Activated T-cell treated with anti-CD3 and anti-CD28 coated beads, Interleukin-2, amount 50 U/mL, for 72 hours (primary cell): ENCODE data around the gene CDC42EP3. TPM values are rescaled to one million over a fixed set of nuclear protein-coding genes. Genes with fewer than 3 reads are reported as not detected.
A peak's percentile ranks its signal among the peaks of the same experiment; 100 is the strongest.

Experiments
- ATAC-seq, 2 donors: fragments of 150-1000 bp; cut with Tn5 transposase; replicated peaks in 1 of 2; 2 replicates each; pipeline ENCODE4 v1.10.0; 2021; ENCODE audit warnings: moderate library complexity in 2 of 2, mild to moderate bottlenecking in 1 of 2
- DNase-seq, 2 donors: peaks; one replicate each; pipeline ENCODE4 v3.0.0; 2021 to 2022; ENCODE audit warnings: mixed read lengths in 1 of 2
- H3K27ac Mint-ChIP-seq: one replicate; pipeline ENCODE4 v1.8.0; 2022; ENCODE audit warnings: mild to moderate bottlenecking, moderate library complexity, mixed read lengths
- H3K27me3 Mint-ChIP-seq: one replicate; pipeline ENCODE4 v1.8.0; 2022; ENCODE audit warnings: low read depth, mixed read lengths
- H3K36me3 Mint-ChIP-seq, 2 donors: one replicate each; pipeline ENCODE4 v1.8.0; 2022; ENCODE audit warnings: mixed read lengths in 2 of 2, mild to moderate bottlenecking in 1 of 2; ENCODE audit not compliant: insufficient read depth in 2 of 2
- H3K4me1 Mint-ChIP-seq: one replicate; pipeline ENCODE4 v1.8.0; 2022; ENCODE audit warnings: low read depth, mixed read lengths
- H3K4me3 Mint-ChIP-seq, 2 donors: one replicate each; pipeline ENCODE4 v1.8.0; 2022; ENCODE audit warnings: mild to moderate bottlenecking in 2 of 2, mixed read lengths in 2 of 2, moderate library complexity in 2 of 2
- H3K9me3 Mint-ChIP-seq, 2 donors: one replicate each; pipeline ENCODE4 v1.8.0; 2022; ENCODE audit warnings: mixed read lengths in 2 of 2
- total RNA-seq, 2 donors: library from RNA; stranded (reverse); gene quantifications; one replicate each; pipeline ENCODE4 v1.2.3, GENCODE V29; 2022

Gene CDC42EP3
- total RNA-seq, 2 donors from 2014 or later: 27.0 to 28.9 TPM

- peak; percentile 45 to 59 for DNase-seq
- Mint-ChIP-seq H3K36me3 (peaks cover 15 to 33% of the 10 kb centered on the region in 2 donors), H3K9me3 (peaks cover 1 to 2% of the 10 kb centered on the region in 2 donors), H3K27ac (peak overlapping the region; percentile 83), H3K4me3 (peak overlapping the region; percentile 25 to 64), H3K4me1 (peaks cover 93% of the 10 kb centered on the region), H3K27me3 (no peaks in the 10 kb centered on the region)
- ATAC-seq: peak; percentile 81 to 87
Measured at GRCh38 chr2:37648331-37649011, 23.0 kb downstream of the CDC42EP3 start.

GRCh38 chr2:37647971-37648330 lies 23.5 kb downstream of the CDC42EP3 start:
- Mint-ChIP-seq H3K27ac (peak overlapping the region; percentile 83), H3K4me3 (peak overlapping the region; percentile 25 to 64), H3K27me3 (no peaks in the 10 kb centered on the region), H3K36me3 (peaks cover 17 to 37% of the 10 kb centered on the region in 2 donors), H3K9me3 (peaks cover 1 to 2% of the 10 kb centered on the region in 2 donors), H3K4me1 (peaks cover 93% of the 10 kb centered on the region)
- DNase-seq: no peak
- ATAC-seq: no peak

GRCh38 chr2:37645836-37646235 lies 25.6 kb downstream of the CDC42EP3 start:
- Mint-ChIP-seq H3K4me3 (peak overlapping the region in 1 of 2 donors; percentile 46), H3K27ac (peak overlapping the region; percentile 5), H3K4me1 (peaks cover 92% of the 10 kb centered on the region), H3K27me3 (no peaks in the 10 kb centered on the region), H3K36me3 (peaks cover 23 to 51% of the 10 kb centered on the region in 2 donors), H3K9me3 (peaks cover 2 to 3% of the 10 kb centered on the region in 2 donors)
- DNase-seq: no peak
- ATAC-seq: no peak

GRCh38 chr2:37645362-37645761 lies 26.1 kb downstream of the CDC42EP3 start:
- Mint-ChIP-seq H3K27me3 (no peaks in the 10 kb centered on the region), H3K9me3 (peaks cover 2 to 3% of the 10 kb centered on the region in 2 donors), H3K27ac (peak overlapping the region; percentile 5), H3K4me1 (peaks cover 92% of the 10 kb centered on the region), H3K4me3 (peak overlapping the region; percentile 45 to 46), H3K36me3 (peaks cover 23 to 51% of the 10 kb centered on the region in 2 donors)
- ATAC-seq: no peak
- DNase-seq: no peak

GRCh38 chr2:37644191-37644590 lies 27.3 kb downstream of the CDC42EP3 start:
- ATAC-seq (no peak), DNase-seq (no peak)
- Mint-ChIP-seq H3K4me3 (peak overlapping the region in 1 of 2 donors; percentile 18), H3K4me1 (peaks cover 82% of the 10 kb centered on the region), H3K27me3 (no peaks in the 10 kb centered on the region), H3K36me3 (peaks cover 23 to 50% of the 10 kb centered on the region in 2 donors), H3K9me3 (peaks cover 2 to 3% of the 10 kb centered on the region in 2 donors), H3K27ac (peak overlapping the region; percentile 86)

- Mint-ChIP-seq H3K9me3 (peaks cover 2 to 3% of the 10 kb centered on the region in 2 donors), H3K36me3 (peaks cover 23 to 48% of the 10 kb centered on the region in 2 donors), H3K27ac (peak overlapping the region; percentile 86), H3K4me1 (peaks cover 82% of the 10 kb centered on the region), H3K4me3 (peak overlapping the region in 1 of 2 donors; percentile 65), H3K27me3 (no peaks in the 10 kb centered on the region)
- DNase-seq: no peak
- ATAC-seq: no peak
Measured at GRCh38 chr2:37643730-37644078, 27.7 kb downstream of the CDC42EP3 start.

- Mint-ChIP-seq H3K27ac (peak overlapping the region; percentile 86), H3K36me3 (peaks cover 20 to 44% of the 10 kb centered on the region in 2 donors), H3K4me3 (peak overlapping the region in 1 of 2 donors; percentile 65), H3K9me3 (peaks cover 2% of the 10 kb centered on the region in 2 donors), H3K27me3 (no peaks in the 10 kb centered on the region), H3K4me1 (peaks cover 79% of the 10 kb centered on the region)
- DNase-seq (no peak), ATAC-seq (no peak)
Measured at GRCh38 chr2:37642907-37643729, 28.3 kb downstream of the CDC42EP3 start.

GRCh38 chr2:37641582-37642171 lies 29.8 kb downstream of the CDC42EP3 start:
- DNase-seq (no peak), ATAC-seq (no peak)
- H3K27me3 Mint-ChIP-seq: no peaks in the 10 kb centered on the region
- peaks cover 17 to 35% of the 10 kb centered on the region in 2 donors for H3K36me3 Mint-ChIP-seq
- H3K27ac Mint-ChIP-seq: peak overlapping the region; percentile 86
- H3K9me3 Mint-ChIP-seq: peaks cover 2% of the 10 kb centered on the region in 2 donors
- H3K4me1 Mint-ChIP-seq: peaks cover 79% of the 10 kb centered on the region
- H3K4me3 Mint-ChIP-seq: no peak overlapping the region

- DNase-seq (no peak), ATAC-seq (no peak)
- Mint-ChIP-seq H3K9me3 (peaks cover 2% of the 10 kb centered on the region in 2 donors), H3K27ac (peak overlapping the region; percentile 3), H3K4me3 (no peak overlapping the region), H3K4me1 (peaks cover 79% of the 10 kb centered on the region), H3K27me3 (no peaks in the 10 kb centered on the region), H3K36me3 (peaks cover 12 to 29% of the 10 kb centered on the region in 2 donors)
Measured at GRCh38 chr2:37639631-37640030, 31.8 kb downstream of the CDC42EP3 start.

GRCh38 chr2:37638973-37639372 lies 32.5 kb downstream of the CDC42EP3 start:
- DNase-seq (no peak), ATAC-seq (no peak)
- Mint-ChIP-seq H3K9me3 (peaks cover 2% of the 10 kb centered on the region in 2 donors), H3K4me1 (peaks cover 79% of the 10 kb centered on the region), H3K4me3 (no peak overlapping the region), H3K27me3 (no peaks in the 10 kb centered on the region), H3K36me3 (peaks cover 10 to 29% of the 10 kb centered on the region in 2 donors), H3K27ac (peak overlapping the region; percentile 3)

GRCh38 chr2:37637985-37638384 lies 33.5 kb downstream of the CDC42EP3 start:
- no peak for DNase-seq
- Mint-ChIP-seq H3K27me3 (no peaks in the 10 kb centered on the region), H3K9me3 (peaks cover 0 to 2% of the 10 kb centered on the region in 2 donors), H3K4me1 (peaks cover 79% of the 10 kb centered on the region), H3K4me3 (no peak overlapping the region), H3K27ac (peak overlapping the region; percentile 61), H3K36me3 (peaks cover 6 to 24% of the 10 kb centered on the region in 2 donors)
- no peak for ATAC-seq

GRCh38 chr2:37637190-37637860 lies 34.1 kb downstream of the CDC42EP3 start:
- ATAC-seq: no peak
- peaks cover 0 to 2% of the 10 kb centered on the region in 2 donors for H3K9me3 Mint-ChIP-seq
- H3K27ac Mint-ChIP-seq: peak overlapping the region; percentile 61
- peaks cover 6 to 19% of the 10 kb centered on the region in 2 donors for H3K36me3 Mint-ChIP-seq
- H3K27me3 Mint-ChIP-seq: no peaks in the 10 kb centered on the region
- peak overlapping the region in 1 of 2 donors; percentile 66 for H3K4me3 Mint-ChIP-seq
- H3K4me1 Mint-ChIP-seq: peaks cover 73% of the 10 kb centered on the region
- DNase-seq: no peak
